C4-2B (cell line): ENCODE measurements around the gene NNMT.

Experiments
- H3K27ac ChIP-seq: fragments of 450-650 bp; 2 replicates; pipeline ENCODE4 v1.5.1; 2017
- ZFX ChIP-seq: fragments of 450-650 bp; IDR thresholded peaks from 2 replicates; pipeline ENCODE4 v1.6.1; 2017
- TF ChIP-seq, protein P1 (sequence below): fragments of 450-650 bp; conservative IDR thresholded peaks from 2 replicates; pipeline ENCODE4 v1.5.1; 2017; ENCODE audit warnings: mild to moderate bottlenecking

The NNMT gene

DNA sequence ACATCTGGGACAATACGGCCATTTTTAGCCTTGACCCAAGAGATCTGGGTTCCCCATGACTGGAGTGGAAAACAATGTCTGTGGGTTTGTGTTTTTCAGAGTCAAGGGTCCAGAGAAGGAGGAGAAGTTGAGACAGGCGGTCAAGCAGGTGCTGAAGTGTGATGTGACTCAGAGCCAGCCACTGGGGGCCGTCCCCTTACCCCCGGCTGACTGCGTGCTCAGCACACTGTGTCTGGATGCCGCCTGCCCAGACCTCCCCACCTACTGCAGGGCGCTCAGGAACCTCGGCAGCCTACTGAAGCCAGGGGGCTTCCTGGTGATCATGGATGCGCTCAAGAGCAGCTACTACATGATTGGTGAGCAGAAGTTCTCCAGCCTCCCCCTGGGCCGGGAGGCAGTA is 15.7 kb downstream of the NNMT start:
- TF ChIP-seq, protein P1, sequence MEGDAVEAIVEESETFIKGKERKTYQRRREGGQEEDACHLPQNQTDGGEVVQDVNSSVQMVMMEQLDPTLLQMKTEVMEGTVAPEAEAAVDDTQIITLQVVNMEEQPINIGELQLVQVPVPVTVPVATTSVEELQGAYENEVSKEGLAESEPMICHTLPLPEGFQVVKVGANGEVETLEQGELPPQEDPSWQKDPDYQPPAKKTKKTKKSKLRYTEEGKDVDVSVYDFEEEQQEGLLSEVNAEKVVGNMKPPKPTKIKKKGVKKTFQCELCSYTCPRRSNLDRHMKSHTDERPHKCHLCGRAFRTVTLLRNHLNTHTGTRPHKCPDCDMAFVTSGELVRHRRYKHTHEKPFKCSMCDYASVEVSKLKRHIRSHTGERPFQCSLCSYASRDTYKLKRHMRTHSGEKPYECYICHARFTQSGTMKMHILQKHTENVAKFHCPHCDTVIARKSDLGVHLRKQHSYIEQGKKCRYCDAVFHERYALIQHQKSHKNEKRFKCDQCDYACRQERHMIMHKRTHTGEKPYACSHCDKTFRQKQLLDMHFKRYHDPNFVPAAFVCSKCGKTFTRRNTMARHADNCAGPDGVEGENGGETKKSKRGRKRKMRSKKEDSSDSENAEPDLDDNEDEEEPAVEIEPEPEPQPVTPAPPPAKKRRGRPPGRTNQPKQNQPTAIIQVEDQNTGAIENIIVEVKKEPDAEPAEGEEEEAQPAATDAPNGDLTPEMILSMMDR, result no peak
- TF ChIP-seq ZFX, result no peak

DNA sequence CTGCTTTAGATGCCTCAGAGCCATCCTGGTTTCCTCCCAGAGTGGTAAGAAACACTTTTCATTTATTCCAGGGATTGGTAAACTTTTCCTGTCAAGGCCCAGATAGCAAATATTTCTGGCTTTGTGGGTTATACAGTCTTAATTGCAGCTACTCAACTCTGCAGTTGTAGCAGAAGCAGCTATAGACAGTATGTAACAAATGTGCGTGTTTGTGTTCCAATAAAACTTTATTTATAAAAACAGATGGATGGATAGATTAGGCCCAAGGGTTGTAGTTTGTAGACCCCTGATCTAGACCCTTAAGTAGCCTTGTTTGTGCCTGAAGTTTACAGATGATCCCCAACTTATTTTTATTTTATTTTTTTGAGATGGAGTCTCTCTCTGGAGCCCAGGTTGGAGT is 17.9 kb downstream of the NNMT start:
- H3K27ac ChIP-seq, result no peak overlapping the region
- TF ChIP-seq, protein P1, result no peak
- no peak for TF ChIP-seq ZFX

More for the DNA sequence above, 15.7 kb downstream of the NNMT start:
- H3K27ac ChIP-seq, result no peak overlapping the region

DNA sequence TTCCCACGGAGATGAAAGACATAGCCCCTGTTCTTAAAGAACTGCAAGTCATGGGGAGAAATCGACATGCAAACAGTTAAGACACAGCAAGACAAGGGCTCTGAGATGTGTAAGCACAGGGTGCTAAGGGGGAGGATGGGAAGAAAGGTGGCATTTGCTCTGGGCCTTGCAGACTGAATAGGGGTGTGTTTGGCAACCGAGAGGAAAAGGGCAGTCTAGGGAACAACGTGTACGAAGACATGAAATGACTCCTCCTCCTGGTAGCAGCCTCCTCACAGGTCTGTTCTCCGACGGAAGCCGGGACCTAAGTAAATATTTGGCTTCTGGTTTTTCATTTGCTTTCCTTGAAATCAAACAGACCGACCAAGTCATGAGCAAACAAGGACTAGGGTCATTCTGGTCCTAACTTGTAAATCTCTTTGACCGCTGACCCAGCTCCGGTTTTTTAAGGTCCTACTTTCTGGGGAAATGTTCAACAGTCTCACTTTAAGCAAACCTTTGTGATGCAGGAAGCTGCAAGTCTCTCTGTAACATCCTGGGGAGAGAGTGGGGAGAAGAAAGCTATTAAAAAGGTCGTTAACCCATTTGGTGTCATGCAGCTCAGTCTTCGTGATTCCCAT is 19.7 kb downstream of the NNMT start:
- TF ChIP-seq, protein P1, result no peak; the same call in 1 of the 2 replicates
- no peak for TF ChIP-seq ZFX
- peak overlapping the region; percentile 52 for H3K27ac ChIP-seq

DNA sequence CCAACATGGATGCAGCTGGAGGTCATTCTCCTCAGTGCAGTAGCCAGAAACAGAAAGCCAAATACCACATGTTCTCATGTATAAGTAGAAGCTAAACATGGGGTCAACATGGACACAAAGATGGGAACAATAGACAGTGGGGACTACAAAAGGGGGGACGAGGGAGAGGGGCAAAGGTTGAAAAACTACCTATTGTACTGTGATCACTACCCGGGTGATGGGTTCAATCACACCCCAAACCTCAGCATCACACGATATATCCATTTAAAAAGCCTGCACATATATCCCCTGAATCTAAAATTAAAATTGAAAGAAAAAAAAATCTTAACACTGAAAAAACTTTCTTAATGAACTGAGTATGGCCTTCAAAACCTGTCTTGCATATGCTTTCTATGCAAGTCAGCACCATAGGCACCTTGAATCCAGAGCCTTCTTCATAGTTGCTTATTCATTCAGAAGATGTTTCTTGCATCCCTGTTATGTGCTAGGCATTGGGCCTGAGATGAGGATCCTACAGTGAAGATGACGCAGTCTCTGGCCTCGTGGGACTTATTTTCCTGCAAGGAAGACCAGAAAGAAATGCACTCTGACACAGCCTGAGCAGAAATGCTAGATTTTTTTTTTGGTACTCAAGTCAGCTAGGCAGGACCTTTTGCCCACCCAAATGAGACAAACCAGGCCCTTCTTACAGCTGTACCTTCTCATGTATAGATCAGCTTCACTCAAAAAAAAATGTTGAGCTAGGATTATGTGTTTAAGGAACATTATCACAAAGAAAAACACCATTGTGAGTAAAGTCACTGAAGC is 21.0 kb downstream of the NNMT start:
- no peak for TF ChIP-seq ZFX
- TF ChIP-seq, protein P1, result no peak
- H3K27ac ChIP-seq, result no peak overlapping the region; the same call in 1 of the 2 replicates

DNA sequence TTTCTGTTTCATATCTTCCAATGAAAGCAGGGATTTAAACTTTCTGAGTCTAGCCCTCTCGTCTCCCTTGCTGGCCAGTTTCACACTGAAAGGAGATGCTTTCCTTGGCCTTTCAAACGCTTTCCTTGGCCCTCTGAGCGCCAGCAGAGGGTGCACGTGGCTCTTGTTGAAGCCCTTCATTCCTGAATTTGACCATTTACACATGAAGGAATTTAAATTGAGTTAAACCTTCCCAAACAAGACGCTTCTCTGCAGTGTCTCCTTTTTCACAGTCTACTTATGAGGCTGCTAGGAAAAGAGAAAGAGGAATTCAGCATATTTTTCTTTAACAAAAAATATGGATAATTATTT is 21.6 kb downstream of the NNMT start:
- no peak overlapping the region for H3K27ac ChIP-seq
- no peak for TF ChIP-seq ZFX
- TF ChIP-seq, protein P1, result peak; percentile 35

GRCh38 chr11:114318361-114318760 is 22.2 kb downstream of the NNMT start:
- TF ChIP-seq, protein P1, result no peak
- TF ChIP-seq ZFX, result no peak
- H3K27ac ChIP-seq, result peak overlapping the region; percentile 33; the same call in 1 of the 2 replicates

DNA sequence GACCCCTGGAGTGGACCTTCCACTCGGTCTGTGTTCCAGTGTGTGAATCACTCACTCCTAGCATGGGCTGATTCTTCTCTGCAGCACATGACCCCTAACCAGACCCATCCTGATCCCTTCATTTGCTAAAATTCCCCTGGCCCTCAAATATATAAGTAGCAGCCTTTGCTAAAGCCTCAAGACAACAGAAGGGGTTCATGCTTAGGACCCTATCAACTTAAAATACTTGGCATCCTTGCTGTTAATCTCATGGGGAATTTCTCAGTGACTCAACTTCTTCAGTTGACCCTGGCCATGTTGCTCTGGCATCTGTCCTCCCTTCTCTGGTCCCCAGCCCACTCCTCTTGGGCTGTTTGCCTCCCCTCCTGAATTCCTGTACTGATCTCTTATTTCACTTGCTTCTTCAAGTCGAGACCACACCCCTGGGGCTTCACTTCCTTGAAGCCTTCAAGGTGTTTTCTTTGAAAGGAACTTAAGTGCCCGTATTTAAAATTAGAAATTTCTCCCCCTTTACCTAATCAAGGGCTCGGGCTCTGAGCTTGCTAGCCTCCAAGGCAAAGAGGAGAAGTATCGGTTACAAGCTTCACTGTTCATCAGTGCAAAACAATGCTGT is 23.6 kb downstream of the NNMT start:
- H3K27ac ChIP-seq, result no peak overlapping the region
- no peak for TF ChIP-seq ZFX
